AG10803 (cell line): ENCODE data around the gene PYY.

Experiments used
- DNase-seq: peaks from one replicate; pipeline ENCODE4 v3.0.0; 2010; ENCODE audit warnings: low read depth
- H3K4me3 ChIP-seq: 2 replicates; pipeline ENCODE4 v1.5.1; 2011; ENCODE audit warnings: mild to moderate bottlenecking, low read length, control low read depth
- TF ChIP-seq, protein P1 (sequence below): conservative IDR thresholded peaks from 2 replicates; pipeline ENCODE4 v1.5.1; 2011; ENCODE audit warnings: mild to moderate bottlenecking, low read length, control low read depth, inconsistent platforms

PYY gene

GRCh38 chr17:43905985-43906852 is 47.5 kb downstream of the PYY start:
- peak; percentile 52 for DNase-seq
- H3K4me3 ChIP-seq = peak overlapping the region; percentile 73
- TF ChIP-seq, protein P1, sequence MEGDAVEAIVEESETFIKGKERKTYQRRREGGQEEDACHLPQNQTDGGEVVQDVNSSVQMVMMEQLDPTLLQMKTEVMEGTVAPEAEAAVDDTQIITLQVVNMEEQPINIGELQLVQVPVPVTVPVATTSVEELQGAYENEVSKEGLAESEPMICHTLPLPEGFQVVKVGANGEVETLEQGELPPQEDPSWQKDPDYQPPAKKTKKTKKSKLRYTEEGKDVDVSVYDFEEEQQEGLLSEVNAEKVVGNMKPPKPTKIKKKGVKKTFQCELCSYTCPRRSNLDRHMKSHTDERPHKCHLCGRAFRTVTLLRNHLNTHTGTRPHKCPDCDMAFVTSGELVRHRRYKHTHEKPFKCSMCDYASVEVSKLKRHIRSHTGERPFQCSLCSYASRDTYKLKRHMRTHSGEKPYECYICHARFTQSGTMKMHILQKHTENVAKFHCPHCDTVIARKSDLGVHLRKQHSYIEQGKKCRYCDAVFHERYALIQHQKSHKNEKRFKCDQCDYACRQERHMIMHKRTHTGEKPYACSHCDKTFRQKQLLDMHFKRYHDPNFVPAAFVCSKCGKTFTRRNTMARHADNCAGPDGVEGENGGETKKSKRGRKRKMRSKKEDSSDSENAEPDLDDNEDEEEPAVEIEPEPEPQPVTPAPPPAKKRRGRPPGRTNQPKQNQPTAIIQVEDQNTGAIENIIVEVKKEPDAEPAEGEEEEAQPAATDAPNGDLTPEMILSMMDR = no peak

DNA sequence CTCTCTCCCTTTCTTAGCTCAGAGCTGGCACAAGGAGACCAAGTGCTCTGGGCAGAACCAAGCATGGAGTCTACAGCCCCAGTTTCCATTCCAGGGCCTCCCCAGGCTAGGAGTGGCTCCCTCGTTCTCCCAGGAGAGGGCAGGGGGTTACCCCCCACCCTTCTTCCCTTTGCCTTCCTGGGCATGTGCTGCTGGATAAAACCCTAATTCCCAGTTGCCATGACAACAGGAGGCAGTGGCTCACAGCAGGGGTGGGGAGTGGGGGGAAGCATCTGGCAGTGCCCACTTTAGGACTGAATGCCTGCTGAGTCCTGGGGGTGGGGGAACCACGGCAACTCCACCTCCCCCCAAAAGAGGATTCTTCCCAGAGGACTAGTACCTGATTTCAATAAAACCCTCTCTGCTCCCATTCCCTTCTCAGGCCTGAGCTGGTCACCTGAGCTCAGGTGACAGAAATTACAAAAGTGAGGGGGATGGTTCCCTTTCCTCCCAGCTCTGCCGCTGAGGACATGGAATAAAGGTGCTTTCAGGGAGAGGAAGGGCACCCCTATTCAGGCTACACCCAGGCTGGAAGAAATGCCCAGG is 48.2 kb downstream of the PYY start:
- TF ChIP-seq, protein P1 = no peak
- DNase-seq = no peak

More for the DNA sequence above, 48.2 kb downstream of the PYY start:
- H3K4me3 ChIP-seq = no peak overlapping the region
